ENCODE measurements around the gene KLF8. TPM values are rescaled to one million over a fixed set of nuclear protein-coding genes. Genes with fewer than 3 reads are reported as not detected.

The KLF8 gene
- total and polyA plus RNA-seq, 2 experiments from 2014 or later, result 7.9 to 9.1 TPM

DNA sequence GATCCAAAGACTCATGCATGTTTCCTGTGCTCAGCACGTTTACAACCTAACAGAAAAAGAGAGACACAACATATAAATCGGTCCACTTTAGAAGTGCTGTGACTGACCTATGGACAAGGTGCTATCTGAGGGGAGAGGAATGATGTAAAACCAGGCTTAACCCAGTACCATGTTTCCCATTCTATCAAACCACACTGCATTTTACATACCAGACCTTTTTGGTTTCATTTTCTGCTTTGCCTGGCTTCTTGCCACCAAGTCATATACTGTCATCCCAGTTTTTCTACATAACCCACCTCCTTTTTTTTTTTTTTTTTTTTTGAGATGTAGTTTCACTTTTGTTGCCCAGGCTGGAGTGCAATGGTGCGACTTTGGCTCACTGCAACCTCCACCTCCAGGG is 82.2 kb downstream of the KLF8 start:
- H3K9me3 ChIP-seq (ENCODE audit: low read depth), result no peaks in the 10 kb centered on the region
- no peak overlapping the region for H2AFZ ChIP-seq
- DNase-seq (ENCODE audit: low spot score), result no peak
- no peak overlapping the region for H3K27ac ChIP-seq
- no peak overlapping the region for H3K4me2 ChIP-seq
- H3K4me1 ChIP-seq (ENCODE audit: insufficient read depth), result no peaks in the 10 kb centered on the region
- no peaks in the 10 kb centered on the region for H3K27me3 ChIP-seq
- TF ChIP-seq, protein P1, sequence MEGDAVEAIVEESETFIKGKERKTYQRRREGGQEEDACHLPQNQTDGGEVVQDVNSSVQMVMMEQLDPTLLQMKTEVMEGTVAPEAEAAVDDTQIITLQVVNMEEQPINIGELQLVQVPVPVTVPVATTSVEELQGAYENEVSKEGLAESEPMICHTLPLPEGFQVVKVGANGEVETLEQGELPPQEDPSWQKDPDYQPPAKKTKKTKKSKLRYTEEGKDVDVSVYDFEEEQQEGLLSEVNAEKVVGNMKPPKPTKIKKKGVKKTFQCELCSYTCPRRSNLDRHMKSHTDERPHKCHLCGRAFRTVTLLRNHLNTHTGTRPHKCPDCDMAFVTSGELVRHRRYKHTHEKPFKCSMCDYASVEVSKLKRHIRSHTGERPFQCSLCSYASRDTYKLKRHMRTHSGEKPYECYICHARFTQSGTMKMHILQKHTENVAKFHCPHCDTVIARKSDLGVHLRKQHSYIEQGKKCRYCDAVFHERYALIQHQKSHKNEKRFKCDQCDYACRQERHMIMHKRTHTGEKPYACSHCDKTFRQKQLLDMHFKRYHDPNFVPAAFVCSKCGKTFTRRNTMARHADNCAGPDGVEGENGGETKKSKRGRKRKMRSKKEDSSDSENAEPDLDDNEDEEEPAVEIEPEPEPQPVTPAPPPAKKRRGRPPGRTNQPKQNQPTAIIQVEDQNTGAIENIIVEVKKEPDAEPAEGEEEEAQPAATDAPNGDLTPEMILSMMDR (IDR thresholded peaks at IDR 0.05; ENCODE audit: poor library complexity), result no peak
- TF ChIP-seq EZH2phosphoT487 (IDR thresholded peaks at IDR 0.05; ENCODE audit: low read depth, severe bottlenecking, unreplicated experiment), result no peak
- TF ChIP-seq EZH2 (IDR thresholded peaks at IDR 0.05; ENCODE audit: borderline replicate concordance), result no peak
- no peak overlapping the region for H3K4me3 ChIP-seq
- WGBS (ENCODE audit: low lambda C conversion rate, missing lambda C conversion rate), result 53% methylated on average over 3 of the region's 3 CpGs
- H3K79me2 ChIP-seq, result no peaks in the 10 kb centered on the region
- H3K36me3 ChIP-seq (replicated peaks; ENCODE audit: insufficient read depth, low read depth), result no peaks in the 10 kb centered on the region
- no peaks in the 10 kb centered on the region for H4K20me1 ChIP-seq (ENCODE audit: insufficient read depth, poor library complexity, severe bottlenecking)
- no peaks in the 10 kb centered on the region for H3K9me2 ChIP-seq (replicated peaks; ENCODE audit: insufficient read depth)

DNA sequence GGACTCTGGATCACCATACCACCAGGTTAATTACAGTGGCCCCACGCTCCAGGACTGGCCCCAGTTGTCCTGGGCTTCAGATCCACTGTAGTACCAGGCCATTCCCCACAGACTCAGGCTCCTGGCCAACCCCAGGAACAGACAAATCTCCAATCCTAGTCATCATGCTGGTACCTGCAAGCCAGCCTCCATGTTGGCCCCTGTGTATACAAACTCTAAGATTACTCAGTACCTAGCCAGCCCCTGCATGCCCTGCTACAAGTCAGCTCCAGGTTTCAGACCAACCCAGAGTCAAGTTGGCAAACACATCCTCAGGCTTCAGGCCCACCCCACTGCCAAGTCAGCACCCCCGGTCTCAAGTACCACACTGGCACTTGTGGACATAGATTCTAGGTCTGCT is 85.9 kb downstream of the KLF8 start:
- Histone ChIP-seq H3K9me3 (ENCODE audit: low read depth) (no peaks in the 10 kb centered on the region), H3K9me2 (replicated peaks; ENCODE audit: insufficient read depth) (no peaks in the 10 kb centered on the region), H2AFZ (no peak overlapping the region), H3K27me3 (no peaks in the 10 kb centered on the region), H3K27ac (no peak overlapping the region), H3K4me2 (no peak overlapping the region), H3K4me1 (ENCODE audit: insufficient read depth) (no peaks in the 10 kb centered on the region), H4K20me1 (ENCODE audit: insufficient read depth, poor library complexity, severe bottlenecking) (no peaks in the 10 kb centered on the region), H3K79me2 (no peaks in the 10 kb centered on the region), H3K4me3 (no peak overlapping the region), H3K36me3 (replicated peaks; ENCODE audit: insufficient read depth, low read depth) (no peaks in the 10 kb centered on the region)
- 63% methylated on average over 2 of the region's 2 CpGs for WGBS (ENCODE audit: low lambda C conversion rate, missing lambda C conversion rate)
- DNase-seq (ENCODE audit: low spot score), result no peak
- TF ChIP-seq EZH2 (IDR thresholded peaks at IDR 0.05; ENCODE audit: borderline replicate concordance) (no peak), EZH2phosphoT487 (IDR thresholded peaks at IDR 0.05; ENCODE audit: low read depth, severe bottlenecking, unreplicated experiment) (no peak)
- TF ChIP-seq, protein P1 (IDR thresholded peaks at IDR 0.05; ENCODE audit: poor library complexity), result no peak

DNA sequence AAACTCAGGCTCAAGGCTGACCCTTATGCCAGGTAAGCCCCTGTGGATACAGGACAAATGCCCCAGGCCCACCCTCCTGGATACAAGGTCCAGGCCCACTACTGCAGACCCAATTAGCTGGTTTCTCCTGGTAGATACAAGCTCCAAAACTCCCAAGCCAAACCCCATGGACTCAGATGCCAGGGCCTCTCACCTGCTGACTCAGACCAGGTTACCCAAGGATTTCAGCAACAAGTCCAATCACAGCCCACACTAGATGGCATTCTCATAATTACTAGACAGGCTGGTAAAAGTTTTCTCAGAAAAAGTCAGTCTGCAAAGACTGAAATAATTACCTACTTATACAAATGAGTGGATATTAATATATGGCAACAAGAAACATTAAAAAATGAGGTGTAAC is 87.0 kb downstream of the KLF8 start:
- no peaks in the 10 kb centered on the region for H3K36me3 ChIP-seq (replicated peaks; ENCODE audit: insufficient read depth, low read depth)
- DNase-seq (ENCODE audit: low spot score), result no peak
- no peaks in the 10 kb centered on the region for H3K4me1 ChIP-seq (ENCODE audit: insufficient read depth)
- no peaks in the 10 kb centered on the region for H3K9me2 ChIP-seq (replicated peaks; ENCODE audit: insufficient read depth)
- H3K9me3 ChIP-seq (ENCODE audit: low read depth), result no peaks in the 10 kb centered on the region
- no peak overlapping the region for H3K4me3 ChIP-seq
- no peak overlapping the region for H3K27ac ChIP-seq
- H3K4me2 ChIP-seq, result no peak overlapping the region
- no peak for TF ChIP-seq EZH2phosphoT487 (IDR thresholded peaks at IDR 0.05; ENCODE audit: low read depth, severe bottlenecking, unreplicated experiment)
- TF ChIP-seq, protein P1 (IDR thresholded peaks at IDR 0.05; ENCODE audit: poor library complexity), result no peak
- no peak for TF ChIP-seq EZH2 (IDR thresholded peaks at IDR 0.05; ENCODE audit: borderline replicate concordance)
- no peaks in the 10 kb centered on the region for H3K79me2 ChIP-seq
- H4K20me1 ChIP-seq (ENCODE audit: insufficient read depth, poor library complexity, severe bottlenecking), result no peaks in the 10 kb centered on the region
- no peak overlapping the region for H2AFZ ChIP-seq
- no peaks in the 10 kb centered on the region for H3K27me3 ChIP-seq
